ENCODE measurements around the gene FBXO47.

The FBXO47 gene

GRCh38 chr17:38886643-38887010, 80.6 kb downstream of the FBXO47 start:
- Histone ChIP-seq H3K9me3 (ENCODE audit: control insufficient read depth, low read length) (no peaks in the 10 kb centered on the region), H3K27me3 (replicated peaks; ENCODE audit: control insufficient read depth, insufficient read depth, low read length, poor library complexity, severe bottlenecking) (no peaks in the 10 kb centered on the region), H3K36me3 (ENCODE audit: control insufficient read depth, insufficient read depth, low read length) (peaks cover 23% of the 10 kb centered on the region), H3K4me1 (ENCODE audit: control insufficient read depth, insufficient read depth, low read length, poor library complexity, severe bottlenecking) (peaks cover 79% of the 10 kb centered on the region), H3K27ac (ENCODE audit: insufficient read depth, low read length, poor library complexity, severe bottlenecking) (peak overlapping the region; percentile 29), H3K4me3 (ENCODE audit: insufficient read depth, low read depth, low read length, poor library complexity, severe bottlenecking) (no peak overlapping the region)
- no peak for DNase-seq

Measured in effector memory CD4-positive, alpha-beta T cell (primary cell).